Astrocyte (in vitro differentiated cells and primary cell): Measurements from ENCODE around the gene GPLD1.

Experiments
- EZH2 ChIP-seq: IDR thresholded peaks from 2 replicates; pipeline ENCODE4 v1.6.1; 2012; ENCODE audit warnings: mild to moderate bottlenecking, low read length, inconsistent platforms; ENCODE audit not compliant: insufficient read depth
- TF ChIP-seq, protein P1 (sequence below): IDR thresholded peaks from 2 replicates; pipeline ENCODE4 v1.5.1; 2011; ENCODE audit warnings: low read depth, mild to moderate bottlenecking, inconsistent platforms, low read length, moderate library complexity; ENCODE audit not compliant: insufficient read depth

DNA sequence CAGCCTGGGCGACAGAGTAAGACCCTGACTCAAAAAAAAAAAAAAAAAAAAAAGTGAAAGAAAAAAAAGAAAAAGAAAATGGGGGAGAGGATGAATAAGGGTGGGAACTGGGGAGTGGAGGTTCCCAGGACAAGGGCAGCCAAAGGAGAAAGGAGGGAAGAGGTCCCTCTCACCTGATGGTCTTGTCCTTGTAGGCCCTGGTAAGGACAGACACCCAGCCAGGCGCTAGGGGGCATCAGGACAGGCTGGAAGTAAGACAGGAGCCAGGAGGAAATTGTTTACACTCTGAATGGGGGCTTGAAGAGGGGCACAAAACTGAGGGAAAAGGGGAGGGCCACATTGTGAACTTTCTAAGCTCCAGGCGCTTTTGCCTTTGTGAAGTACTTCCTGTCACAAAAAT lies 3.1 kb upstream of the GPLD1 start:
- TF ChIP-seq EZH2: no peak
- TF ChIP-seq, protein P1, sequence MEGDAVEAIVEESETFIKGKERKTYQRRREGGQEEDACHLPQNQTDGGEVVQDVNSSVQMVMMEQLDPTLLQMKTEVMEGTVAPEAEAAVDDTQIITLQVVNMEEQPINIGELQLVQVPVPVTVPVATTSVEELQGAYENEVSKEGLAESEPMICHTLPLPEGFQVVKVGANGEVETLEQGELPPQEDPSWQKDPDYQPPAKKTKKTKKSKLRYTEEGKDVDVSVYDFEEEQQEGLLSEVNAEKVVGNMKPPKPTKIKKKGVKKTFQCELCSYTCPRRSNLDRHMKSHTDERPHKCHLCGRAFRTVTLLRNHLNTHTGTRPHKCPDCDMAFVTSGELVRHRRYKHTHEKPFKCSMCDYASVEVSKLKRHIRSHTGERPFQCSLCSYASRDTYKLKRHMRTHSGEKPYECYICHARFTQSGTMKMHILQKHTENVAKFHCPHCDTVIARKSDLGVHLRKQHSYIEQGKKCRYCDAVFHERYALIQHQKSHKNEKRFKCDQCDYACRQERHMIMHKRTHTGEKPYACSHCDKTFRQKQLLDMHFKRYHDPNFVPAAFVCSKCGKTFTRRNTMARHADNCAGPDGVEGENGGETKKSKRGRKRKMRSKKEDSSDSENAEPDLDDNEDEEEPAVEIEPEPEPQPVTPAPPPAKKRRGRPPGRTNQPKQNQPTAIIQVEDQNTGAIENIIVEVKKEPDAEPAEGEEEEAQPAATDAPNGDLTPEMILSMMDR: peak; percentile 9
